Left ventricle myocardium inferior (tissue), 1 donor: Measurements from ENCODE around the gene ZNF557. TPM values are rescaled to one million over a fixed set of nuclear protein-coding genes. Genes with fewer than 3 reads are reported as not detected.

Source experiments
- DNase-seq: peaks from one replicate; pipeline ENCODE4 v3.0.0-alpha.2; 2020
- H3K27ac ChIP-seq: fragments of 200-600 bp; replicated peaks from 2 replicates; pipeline ENCODE4 v1.8.0; 2021
- H3K27me3 ChIP-seq: fragments of 200-600 bp; 2 replicates; pipeline ENCODE4 v1.8.0; 2021; ENCODE audit warnings: low read depth
- H3K36me3 ChIP-seq: fragments of 200-600 bp; 2 replicates; pipeline ENCODE4 v1.8.0; 2021
- H3K4me1 ChIP-seq: fragments of 200-600 bp; 2 replicates; pipeline ENCODE4 v1.8.0; 2021
- H3K4me3 ChIP-seq: fragments of 200-600 bp; 2 replicates; pipeline ENCODE4 v1.8.0; 2021; ENCODE audit warnings: mild to moderate bottlenecking, moderate library complexity
- H3K9me3 ChIP-seq: fragments of 200-600 bp; replicated peaks from 2 replicates; pipeline ENCODE4 v1.8.0; 2021
- intact Hi-C: fragments of 100-400 bp; cut with micrococcal nuclease; formaldehyde crosslinking; loops from one replicate; pipeline ENCODE4 v1.11.0; 2022
- total RNA-seq: library from RNA; stranded (reverse); fragmentation: NEBNext Ultra II Directional; extraction: Animal tissue kit (Norgen Biotek cat#: 25700); gene quantifications from one replicate; pipeline ENCODE4 v1.2.1, GENCODE V29; 2021
- TF ChIP-seq, protein P1 (sequence below): fragments of 200-600 bp; IDR thresholded peaks from 2 replicates; pipeline ENCODE4 v1.8.0; 2021; ENCODE audit warnings: antibody characterized with exemption, mild to moderate bottlenecking, borderline replicate concordance
- donor health status: DM: no; HTN: yes; CAD: no; lungs with severe emphysema.

Gene ZNF557
- total RNA-seq, 1 donor from 2014 or later: 3.5 TPM

DNA sequence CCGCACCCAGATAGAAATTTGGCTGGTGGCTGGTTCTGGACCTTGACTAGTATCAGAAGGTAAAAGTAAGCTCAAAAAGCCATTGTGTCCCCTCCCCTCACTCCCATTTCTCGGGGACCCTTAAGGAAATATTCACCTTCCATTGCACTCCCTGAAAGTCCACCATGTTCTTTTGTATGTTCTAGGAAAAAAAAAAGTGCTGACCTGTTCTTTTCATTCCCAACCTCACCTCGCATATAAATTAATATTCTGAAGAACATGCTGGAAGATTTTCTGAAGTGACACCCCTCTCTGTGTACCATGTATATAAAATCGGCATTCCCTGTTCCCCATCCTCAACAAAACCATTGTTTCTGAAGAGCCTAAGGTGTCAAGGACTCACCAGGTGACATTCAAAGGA lies 43.2 kb downstream of the ZNF557 start:
- intact Hi-C loops: no loop called here
- Histone ChIP-seq H3K36me3 (peaks cover 27% of the 10 kb centered on the region), H3K27ac (no peak overlapping the region), H3K9me3 (no peaks in the 10 kb centered on the region), H3K4me3 (no peak overlapping the region), H3K27me3 (no peaks in the 10 kb centered on the region), H3K4me1 (no peaks in the 10 kb centered on the region)
- TF ChIP-seq, protein P1, sequence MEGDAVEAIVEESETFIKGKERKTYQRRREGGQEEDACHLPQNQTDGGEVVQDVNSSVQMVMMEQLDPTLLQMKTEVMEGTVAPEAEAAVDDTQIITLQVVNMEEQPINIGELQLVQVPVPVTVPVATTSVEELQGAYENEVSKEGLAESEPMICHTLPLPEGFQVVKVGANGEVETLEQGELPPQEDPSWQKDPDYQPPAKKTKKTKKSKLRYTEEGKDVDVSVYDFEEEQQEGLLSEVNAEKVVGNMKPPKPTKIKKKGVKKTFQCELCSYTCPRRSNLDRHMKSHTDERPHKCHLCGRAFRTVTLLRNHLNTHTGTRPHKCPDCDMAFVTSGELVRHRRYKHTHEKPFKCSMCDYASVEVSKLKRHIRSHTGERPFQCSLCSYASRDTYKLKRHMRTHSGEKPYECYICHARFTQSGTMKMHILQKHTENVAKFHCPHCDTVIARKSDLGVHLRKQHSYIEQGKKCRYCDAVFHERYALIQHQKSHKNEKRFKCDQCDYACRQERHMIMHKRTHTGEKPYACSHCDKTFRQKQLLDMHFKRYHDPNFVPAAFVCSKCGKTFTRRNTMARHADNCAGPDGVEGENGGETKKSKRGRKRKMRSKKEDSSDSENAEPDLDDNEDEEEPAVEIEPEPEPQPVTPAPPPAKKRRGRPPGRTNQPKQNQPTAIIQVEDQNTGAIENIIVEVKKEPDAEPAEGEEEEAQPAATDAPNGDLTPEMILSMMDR: no peak
- DNase-seq: no peak

DNA sequence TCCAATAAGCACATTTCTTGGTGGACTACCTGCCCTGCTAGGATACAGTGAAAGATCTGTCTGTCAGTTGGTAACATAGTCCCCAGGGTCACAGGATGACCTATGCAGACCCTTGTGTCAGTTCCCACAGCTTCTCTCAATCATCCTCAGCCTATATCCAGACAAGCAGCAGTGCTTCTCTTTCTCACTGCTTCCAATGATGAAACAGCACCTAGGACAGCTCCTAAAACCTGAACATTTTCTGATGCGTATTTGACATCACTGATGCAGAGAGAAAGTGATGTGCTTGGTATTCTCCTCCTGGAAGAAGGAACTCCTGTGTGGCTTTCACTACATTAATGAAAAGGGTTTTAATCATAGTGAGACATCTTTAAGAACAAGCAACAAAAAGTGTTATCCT lies 43.7 kb downstream of the ZNF557 start:
- intact Hi-C loops: no loop called here
- Histone ChIP-seq H3K27ac (no peak overlapping the region), H3K9me3 (no peaks in the 10 kb centered on the region), H3K36me3 (peaks cover 33% of the 10 kb centered on the region), H3K27me3 (no peaks in the 10 kb centered on the region), H3K4me3 (no peak overlapping the region), H3K4me1 (no peaks in the 10 kb centered on the region)
- TF ChIP-seq, protein P1: no peak
- DNase-seq: no peak

DNA sequence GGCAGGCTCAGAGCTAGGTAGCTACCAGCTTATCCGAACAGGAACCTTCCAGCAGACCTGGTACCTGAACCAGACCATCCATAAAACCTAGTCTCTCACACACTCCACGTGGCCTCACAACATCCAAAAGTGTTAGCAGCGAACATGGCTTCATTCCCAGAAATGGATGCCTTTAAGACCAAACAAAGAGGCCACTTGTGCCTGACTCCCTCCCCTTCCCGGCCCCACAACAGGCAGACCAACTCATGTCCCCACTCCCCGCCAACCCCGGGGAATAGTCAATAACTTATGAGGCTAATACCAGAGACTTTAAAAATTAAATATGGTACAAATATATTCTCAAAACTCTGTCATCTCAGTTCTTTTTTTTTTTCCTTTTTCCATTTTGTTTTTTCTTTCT lies 46.2 kb downstream of the ZNF557 start:
- intact Hi-C loops: no loop called here
- TF ChIP-seq, protein P1: no peak
- Histone ChIP-seq H3K4me1 (no peaks in the 10 kb centered on the region), H3K4me3 (no peak overlapping the region), H3K36me3 (peaks cover 58% of the 10 kb centered on the region), H3K27ac (no peak overlapping the region), H3K27me3 (no peaks in the 10 kb centered on the region), H3K9me3 (no peaks in the 10 kb centered on the region)
- no peak for DNase-seq

DNA sequence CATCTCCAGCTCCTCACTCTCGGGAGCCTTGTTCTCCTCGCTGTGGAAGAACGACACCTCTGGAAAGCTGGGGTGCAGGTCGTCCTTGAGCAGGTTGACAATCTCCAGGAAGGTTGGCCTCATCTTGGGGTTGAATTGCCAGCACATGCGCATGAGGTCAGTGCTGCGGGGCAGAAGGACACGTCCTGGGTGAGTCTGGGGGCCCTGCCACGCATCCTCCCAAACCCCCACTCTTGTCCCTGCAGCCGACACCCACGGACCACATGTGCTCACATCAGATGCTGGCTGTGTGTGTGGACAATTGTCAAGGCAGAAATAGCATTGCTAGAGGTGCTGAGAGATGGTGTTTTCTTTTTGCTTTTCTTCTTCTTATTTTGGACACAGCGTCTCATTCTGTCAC lies 47.7 kb downstream of the ZNF557 start:
- Histone ChIP-seq H3K27me3 (no peaks in the 10 kb centered on the region), H3K4me1 (no peaks in the 10 kb centered on the region), H3K4me3 (no peak overlapping the region), H3K9me3 (no peaks in the 10 kb centered on the region), H3K36me3 (peaks cover 73% of the 10 kb centered on the region), H3K27ac (no peak overlapping the region)
- DNase-seq: no peak
- intact Hi-C loops: no loop called here
- TF ChIP-seq, protein P1: no peak

DNA sequence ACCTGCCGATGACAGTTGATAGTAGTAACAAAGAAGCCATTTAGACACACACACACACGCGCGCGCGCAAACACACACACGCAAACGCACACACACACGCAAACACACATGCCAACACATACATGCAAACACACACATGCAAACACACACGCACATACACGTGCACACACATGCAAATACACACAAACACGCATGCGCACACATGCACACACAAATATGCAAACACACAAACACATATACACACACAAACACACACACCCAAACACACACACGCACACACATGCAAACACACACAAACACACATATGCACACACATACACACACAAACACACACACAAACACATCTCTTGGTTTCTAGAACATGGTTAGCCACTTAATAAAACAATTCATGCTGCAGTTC lies 50.1 kb downstream of the ZNF557 start:
- intact Hi-C loops: no loop called here
- Histone ChIP-seq H3K36me3 (peaks cover 93% of the 10 kb centered on the region), H3K9me3 (no peaks in the 10 kb centered on the region), H3K27ac (no peak overlapping the region), H3K4me1 (no peaks in the 10 kb centered on the region), H3K27me3 (no peaks in the 10 kb centered on the region), H3K4me3 (no peak overlapping the region)
- no peak for DNase-seq
- TF ChIP-seq, protein P1: no peak

DNA sequence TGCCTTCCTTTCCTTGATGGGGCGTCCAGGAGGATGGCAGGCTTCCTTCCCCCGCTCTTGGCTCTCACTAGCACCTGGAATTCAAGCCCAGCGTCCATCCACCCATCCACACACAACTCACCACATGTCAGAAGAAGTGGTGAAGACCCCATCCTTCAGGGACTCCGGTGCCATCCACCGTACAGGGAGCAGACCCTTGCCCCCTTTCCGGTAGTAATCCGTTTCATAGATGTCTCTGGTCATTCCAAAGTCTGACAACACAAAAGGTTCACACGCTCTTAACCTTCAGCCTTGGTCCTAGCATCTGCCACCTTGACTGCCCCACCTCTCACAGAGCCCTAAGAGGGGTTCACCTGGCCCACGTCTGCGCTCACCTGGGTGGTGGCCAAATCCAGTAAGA lies 51.0 kb downstream of the ZNF557 start:
- intact Hi-C loops: no loop called here
- peaks cover 94% of the 10 kb centered on the region for H3K36me3 ChIP-seq
- H3K4me1 ChIP-seq: no peaks in the 10 kb centered on the region
- no peak for DNase-seq
- TF ChIP-seq, protein P1: no peak
- H3K27ac ChIP-seq: no peak overlapping the region
- no peak overlapping the region for H3K4me3 ChIP-seq
- peaks cover 2% of the 10 kb centered on the region for H3K9me3 ChIP-seq
- H3K27me3 ChIP-seq: no peaks in the 10 kb centered on the region
